WI38 (cell line): Measurements from ENCODE around the gene SLC29A3.

Experiments
- H3K4me3 ChIP-seq: 2 replicates; pipeline ENCODE4 v1.5.1; 2011; ENCODE audit warnings: low read depth, mild to moderate bottlenecking, control low read depth, low read length
- TF ChIP-seq, protein P1 (sequence below): IDR thresholded peaks from 2 replicates; pipeline ENCODE4 v1.5.1; 2012; ENCODE audit warnings: low read depth, mild to moderate bottlenecking, control low read depth, low read length

Gene SLC29A3

DNA sequence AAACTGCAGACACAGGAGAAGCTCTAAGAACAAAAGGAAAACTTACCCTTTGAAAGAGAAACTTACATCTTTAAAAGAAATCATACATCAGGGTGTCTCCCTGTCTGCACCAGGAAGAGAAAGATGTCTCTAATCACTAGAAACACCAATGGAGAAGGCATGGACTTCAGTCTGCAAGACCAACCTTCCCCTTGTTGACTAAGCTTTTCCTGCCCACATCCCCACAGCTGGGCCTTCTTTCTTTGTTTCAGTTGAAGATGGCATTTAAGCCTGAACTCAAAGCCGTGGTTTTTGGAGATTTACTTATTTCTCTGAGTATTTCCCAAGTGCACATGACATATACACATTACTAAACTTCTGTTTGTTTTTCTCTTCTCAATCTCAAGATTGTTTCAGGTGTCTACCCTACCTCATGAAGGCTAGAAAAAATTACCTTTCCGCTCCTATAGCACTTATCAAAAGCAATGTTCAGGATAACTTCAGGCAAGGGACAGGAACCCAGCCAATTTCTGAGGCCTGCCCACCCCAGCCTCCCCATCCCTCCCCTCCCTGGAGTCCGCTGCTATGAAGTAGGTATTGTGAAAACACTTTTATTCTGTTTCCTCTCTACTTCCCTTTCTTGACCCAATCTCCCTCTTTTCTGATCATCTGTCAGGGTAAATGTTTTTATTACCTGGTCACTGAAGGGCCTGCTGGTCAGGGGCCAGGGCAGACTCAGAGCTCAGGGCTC lies 2.8 kb upstream of the SLC29A3 start:
- TF ChIP-seq, protein P1, sequence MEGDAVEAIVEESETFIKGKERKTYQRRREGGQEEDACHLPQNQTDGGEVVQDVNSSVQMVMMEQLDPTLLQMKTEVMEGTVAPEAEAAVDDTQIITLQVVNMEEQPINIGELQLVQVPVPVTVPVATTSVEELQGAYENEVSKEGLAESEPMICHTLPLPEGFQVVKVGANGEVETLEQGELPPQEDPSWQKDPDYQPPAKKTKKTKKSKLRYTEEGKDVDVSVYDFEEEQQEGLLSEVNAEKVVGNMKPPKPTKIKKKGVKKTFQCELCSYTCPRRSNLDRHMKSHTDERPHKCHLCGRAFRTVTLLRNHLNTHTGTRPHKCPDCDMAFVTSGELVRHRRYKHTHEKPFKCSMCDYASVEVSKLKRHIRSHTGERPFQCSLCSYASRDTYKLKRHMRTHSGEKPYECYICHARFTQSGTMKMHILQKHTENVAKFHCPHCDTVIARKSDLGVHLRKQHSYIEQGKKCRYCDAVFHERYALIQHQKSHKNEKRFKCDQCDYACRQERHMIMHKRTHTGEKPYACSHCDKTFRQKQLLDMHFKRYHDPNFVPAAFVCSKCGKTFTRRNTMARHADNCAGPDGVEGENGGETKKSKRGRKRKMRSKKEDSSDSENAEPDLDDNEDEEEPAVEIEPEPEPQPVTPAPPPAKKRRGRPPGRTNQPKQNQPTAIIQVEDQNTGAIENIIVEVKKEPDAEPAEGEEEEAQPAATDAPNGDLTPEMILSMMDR = no peak
- no peak overlapping the region for H3K4me3 ChIP-seq

DNA sequence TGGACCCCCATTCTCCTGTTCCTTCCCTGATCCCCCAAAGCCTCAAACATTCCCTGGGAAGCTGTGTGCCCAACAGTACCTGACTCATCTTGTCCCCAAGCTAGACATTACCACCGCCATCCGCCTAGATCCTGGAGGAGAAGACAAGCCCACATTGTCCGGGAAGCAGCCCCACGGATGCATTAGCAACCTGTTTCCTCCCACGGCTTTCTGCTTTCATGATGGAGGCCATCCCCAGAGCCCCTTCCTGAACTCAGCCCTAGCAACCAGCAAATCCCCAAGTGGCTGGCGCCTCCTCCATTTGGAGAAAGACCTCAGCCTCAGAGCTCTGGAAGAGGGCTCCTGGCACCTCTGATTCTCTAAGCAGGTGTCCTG lies 2.3 kb upstream of the SLC29A3 start:
- no peak overlapping the region for H3K4me3 ChIP-seq
- TF ChIP-seq, protein P1 = no peak

DNA sequence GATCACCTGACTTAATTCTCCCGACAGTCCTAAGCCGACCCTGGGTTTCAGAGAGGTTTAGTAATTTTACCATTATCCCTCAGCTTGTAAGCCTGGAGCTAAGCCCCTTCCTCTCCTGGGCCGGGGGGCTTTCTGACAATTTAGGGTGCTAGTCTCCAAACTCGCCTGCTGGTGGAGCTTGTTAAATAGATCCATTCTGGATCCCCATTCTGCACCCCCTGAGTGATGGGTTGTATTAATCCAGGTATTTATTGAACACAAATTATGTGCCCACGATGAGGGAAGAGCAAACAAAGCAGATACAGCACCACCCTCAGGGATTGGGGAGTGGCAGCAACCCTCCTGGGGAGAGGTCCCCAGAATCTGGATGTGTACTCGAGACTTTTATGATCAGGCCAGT lies 1.3 kb upstream of the SLC29A3 start:
- H3K4me3 ChIP-seq = no peak overlapping the region
- TF ChIP-seq, protein P1 = no peak

DNA sequence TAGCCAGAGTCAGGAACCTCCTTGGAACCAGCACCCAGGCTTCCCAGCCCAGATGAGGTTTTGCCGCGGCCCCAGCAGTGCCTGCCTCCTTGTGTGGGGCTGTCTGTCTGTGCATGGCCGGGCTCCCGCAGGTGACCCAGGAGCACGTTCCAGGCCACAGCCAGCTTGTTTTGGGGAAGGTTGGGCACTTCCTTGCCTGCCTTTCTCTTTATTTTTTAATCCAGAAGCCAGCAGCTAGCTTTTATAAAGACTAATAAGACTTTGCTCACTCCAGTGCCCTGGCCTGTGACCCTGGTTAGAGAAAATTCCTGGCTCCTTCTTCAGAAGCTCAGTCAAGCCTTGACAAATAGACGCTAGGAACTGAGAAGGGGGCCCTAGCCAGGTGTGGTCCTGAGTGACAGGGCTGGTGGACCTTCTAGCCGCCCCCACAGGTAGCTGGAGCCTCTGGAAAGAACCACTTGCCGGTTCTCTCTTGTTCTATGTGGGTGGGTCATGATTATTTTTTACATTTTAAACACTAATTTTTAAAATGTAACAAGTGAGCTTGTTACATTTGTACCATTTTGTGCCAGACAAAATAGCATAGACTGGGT lies 837 bp downstream of the SLC29A3 start:
- TF ChIP-seq, protein P1 = no peak
- peak overlapping the region; percentile 68 for H3K4me3 ChIP-seq

DNA sequence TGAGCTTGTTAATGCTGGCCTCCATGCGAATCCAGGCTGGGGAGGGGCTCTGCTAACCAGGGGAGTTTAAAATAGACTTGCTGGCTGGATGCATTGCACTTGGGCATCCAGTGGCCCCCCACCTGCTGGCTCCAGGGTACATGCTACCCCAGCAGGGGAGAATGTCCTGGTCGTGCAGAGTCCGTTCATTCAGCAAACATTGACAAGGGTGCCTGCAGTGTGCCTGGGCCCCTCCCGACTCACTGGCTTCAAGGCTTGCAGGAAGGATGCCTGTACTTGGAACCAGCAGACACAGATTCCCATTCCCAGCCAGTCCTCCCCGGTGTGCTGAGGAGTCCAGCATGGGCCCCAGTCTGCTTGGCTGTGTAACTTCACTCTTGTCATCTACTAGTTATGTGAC lies 1.5 kb downstream of the SLC29A3 start:
- TF ChIP-seq, protein P1 = no peak
- no peak overlapping the region for H3K4me3 ChIP-seq

DNA sequence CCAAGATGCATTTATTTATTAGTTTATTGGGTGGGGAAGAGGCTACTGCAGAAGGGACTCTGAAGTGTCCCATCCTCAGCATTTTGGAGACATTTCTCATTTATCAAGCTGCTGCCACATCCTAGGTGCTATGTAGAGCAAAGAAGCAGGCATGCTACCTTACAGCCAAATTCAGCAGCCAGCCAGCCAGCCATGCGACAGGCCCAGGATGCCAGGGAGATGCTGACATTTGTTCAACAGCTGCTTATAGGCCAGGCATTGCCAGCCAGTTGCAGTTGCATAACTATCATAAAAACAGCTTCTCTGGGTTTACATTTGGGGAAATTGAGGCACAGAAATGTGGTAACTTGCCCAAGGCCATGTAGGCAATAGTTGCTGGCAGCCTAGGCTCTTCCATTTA lies 2.3 kb downstream of the SLC29A3 start:
- TF ChIP-seq, protein P1 = no peak

DNA sequence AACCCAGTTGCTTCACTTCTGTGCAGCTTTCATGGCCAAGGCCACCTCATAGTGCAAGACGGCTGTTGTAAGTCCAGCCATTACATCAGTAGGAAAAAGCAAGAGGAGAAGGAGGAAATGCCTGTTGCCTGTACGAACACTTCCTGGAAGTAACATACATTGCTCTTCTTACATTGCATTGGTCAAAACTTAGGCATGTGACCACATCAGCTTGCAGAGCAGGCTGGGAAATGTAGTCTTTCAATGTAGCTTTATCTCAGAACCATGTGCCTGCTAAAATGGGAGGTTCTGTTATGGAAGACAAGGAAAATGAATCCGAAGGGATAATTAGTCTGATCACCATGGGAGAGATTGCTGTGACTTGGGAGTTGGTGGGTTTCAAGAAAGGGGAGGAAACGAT lies 4.3 kb downstream of the SLC29A3 start:
- no peak overlapping the region for H3K4me3 ChIP-seq
- TF ChIP-seq, protein P1 = no peak

More for the DNA sequence above, 2.3 kb downstream of the SLC29A3 start:
- H3K4me3 ChIP-seq = no peak overlapping the region
